Measurements from ENCODE around the gene OSBPL2. TPM values are rescaled to one million over a fixed set of nuclear protein-coding genes. Genes with fewer than 3 reads are reported as not detected.

Gene OSBPL2
- total RNA-seq, 1 experiment from 2014 or later: 49.5 TPM

DNA sequence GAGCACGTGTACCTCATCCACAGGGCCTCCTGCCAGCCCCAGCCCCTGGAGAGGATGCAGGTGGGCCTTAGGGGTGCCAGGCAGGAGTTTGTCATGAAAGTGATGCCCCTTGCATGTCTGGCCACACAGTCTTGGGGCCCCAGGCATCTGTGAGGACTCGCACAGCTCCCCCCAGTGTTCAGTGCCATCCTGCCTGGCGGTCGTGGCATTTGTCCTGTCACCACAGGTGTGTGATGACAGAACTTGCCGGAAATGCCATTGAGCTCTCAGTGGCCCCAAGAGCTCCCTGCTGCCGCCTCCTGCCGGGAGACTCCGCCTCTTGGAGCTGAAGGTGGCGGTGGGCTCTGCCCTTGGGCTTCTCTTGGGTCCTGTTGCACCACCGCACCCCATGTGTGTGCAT is 33.9 kb downstream of the OSBPL2 start:
- DNase-seq (ENCODE audit: low spot score): no peak
- peaks cover 29% of the 10 kb centered on the region for H3K36me3 Mint-ChIP-seq
- peak overlapping the region; percentile 62 for H3K27ac Mint-ChIP-seq

DNA sequence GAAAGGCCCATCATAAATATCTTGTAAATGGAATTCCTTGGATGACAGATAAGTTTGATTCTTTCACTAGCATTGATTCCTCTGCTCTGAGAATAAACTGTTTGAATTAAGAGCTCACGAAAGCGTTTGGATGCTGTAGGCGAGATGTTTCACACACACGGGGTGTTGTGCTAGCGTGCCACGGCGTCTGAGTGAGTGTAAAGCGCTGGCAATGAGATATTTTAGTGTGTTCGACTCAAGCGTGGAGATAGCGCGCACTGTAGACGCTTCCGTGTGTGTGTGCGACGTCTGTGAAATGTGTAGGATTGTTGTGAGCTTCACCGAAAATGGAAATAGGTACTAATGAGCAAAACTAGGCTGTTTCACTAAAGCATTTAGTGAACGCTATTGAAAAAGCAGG is 35.1 kb downstream of the OSBPL2 start:
- H3K36me3 Mint-ChIP-seq: peaks cover 25% of the 10 kb centered on the region
- H3K9me3 Mint-ChIP-seq: no peaks in the 10 kb centered on the region
- H3K27ac Mint-ChIP-seq: no peak overlapping the region
- TF ChIP-seq ZNF671 (CRISPR knock-in tag; IDR thresholded peaks at IDR 0.05) (no peak), OVOL2 (CRISPR knock-in tag; IDR thresholded peaks at IDR 0.05; ENCODE audit: borderline replicate concordance) (no peak), SMAD3 (CRISPR knock-in tag; IDR thresholded peaks at IDR 0.05; ENCODE audit: borderline replicate concordance) (no peak), PRDM15 (CRISPR knock-in tag; IDR thresholded peaks at IDR 0.05) (no peak), ZNF263 (CRISPR knock-in tag; IDR thresholded peaks at IDR 0.05; ENCODE audit: low read depth) (no peak), ZMAT4 (CRISPR knock-in tag; IDR thresholded peaks at IDR 0.05) (no peak), GRHL2 (CRISPR knock-in tag; IDR thresholded peaks at IDR 0.05; ENCODE audit: insufficient replicate concordance, severe bottlenecking) (no peak), ZNF396 (CRISPR knock-in tag; IDR thresholded peaks at IDR 0.05; ENCODE audit: borderline replicate concordance) (no peak), RORB (CRISPR knock-in tag; IDR thresholded peaks at IDR 0.05) (no peak)
- TF ChIP-seq, protein P1, sequence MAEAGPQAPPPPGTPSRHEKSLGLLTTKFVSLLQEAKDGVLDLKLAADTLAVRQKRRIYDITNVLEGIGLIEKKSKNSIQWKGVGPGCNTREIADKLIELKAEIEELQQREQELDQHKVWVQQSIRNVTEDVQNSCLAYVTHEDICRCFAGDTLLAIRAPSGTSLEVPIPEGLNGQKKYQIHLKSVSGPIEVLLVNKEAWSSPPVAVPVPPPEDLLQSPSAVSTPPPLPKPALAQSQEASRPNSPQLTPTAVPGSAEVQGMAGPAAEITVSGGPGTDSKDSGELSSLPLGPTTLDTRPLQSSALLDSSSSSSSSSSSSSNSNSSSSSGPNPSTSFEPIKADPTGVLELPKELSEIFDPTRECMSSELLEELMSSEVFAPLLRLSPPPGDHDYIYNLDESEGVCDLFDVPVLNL (CRISPR knock-in tag; IDR thresholded peaks at IDR 0.05; ENCODE audit: borderline replicate concordance, low read depth): no peak
- TF ChIP-seq, protein P2, sequence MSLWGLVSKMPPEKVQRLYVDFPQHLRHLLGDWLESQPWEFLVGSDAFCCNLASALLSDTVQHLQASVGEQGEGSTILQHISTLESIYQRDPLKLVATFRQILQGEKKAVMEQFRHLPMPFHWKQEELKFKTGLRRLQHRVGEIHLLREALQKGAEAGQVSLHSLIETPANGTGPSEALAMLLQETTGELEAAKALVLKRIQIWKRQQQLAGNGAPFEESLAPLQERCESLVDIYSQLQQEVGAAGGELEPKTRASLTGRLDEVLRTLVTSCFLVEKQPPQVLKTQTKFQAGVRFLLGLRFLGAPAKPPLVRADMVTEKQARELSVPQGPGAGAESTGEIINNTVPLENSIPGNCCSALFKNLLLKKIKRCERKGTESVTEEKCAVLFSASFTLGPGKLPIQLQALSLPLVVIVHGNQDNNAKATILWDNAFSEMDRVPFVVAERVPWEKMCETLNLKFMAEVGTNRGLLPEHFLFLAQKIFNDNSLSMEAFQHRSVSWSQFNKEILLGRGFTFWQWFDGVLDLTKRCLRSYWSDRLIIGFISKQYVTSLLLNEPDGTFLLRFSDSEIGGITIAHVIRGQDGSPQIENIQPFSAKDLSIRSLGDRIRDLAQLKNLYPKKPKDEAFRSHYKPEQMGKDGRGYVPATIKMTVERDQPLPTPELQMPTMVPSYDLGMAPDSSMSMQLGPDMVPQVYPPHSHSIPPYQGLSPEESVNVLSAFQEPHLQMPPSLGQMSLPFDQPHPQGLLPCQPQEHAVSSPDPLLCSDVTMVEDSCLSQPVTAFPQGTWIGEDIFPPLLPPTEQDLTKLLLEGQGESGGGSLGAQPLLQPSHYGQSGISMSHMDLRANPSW (CRISPR knock-in tag; conservative IDR thresholded peaks at IDR 0.05; ENCODE audit: low read depth): no peak
- TF ChIP-seq, protein P3, sequence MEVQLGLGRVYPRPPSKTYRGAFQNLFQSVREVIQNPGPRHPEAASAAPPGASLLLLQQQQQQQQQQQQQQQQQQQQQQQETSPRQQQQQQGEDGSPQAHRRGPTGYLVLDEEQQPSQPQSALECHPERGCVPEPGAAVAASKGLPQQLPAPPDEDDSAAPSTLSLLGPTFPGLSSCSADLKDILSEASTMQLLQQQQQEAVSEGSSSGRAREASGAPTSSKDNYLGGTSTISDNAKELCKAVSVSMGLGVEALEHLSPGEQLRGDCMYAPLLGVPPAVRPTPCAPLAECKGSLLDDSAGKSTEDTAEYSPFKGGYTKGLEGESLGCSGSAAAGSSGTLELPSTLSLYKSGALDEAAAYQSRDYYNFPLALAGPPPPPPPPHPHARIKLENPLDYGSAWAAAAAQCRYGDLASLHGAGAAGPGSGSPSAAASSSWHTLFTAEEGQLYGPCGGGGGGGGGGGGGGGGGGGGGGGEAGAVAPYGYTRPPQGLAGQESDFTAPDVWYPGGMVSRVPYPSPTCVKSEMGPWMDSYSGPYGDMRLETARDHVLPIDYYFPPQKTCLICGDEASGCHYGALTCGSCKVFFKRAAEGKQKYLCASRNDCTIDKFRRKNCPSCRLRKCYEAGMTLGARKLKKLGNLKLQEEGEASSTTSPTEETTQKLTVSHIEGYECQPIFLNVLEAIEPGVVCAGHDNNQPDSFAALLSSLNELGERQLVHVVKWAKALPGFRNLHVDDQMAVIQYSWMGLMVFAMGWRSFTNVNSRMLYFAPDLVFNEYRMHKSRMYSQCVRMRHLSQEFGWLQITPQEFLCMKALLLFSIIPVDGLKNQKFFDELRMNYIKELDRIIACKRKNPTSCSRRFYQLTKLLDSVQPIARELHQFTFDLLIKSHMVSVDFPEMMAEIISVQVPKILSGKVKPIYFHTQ (CRISPR knock-in tag; IDR thresholded peaks at IDR 0.05): no peak
- TF ChIP-seq, protein P4, sequence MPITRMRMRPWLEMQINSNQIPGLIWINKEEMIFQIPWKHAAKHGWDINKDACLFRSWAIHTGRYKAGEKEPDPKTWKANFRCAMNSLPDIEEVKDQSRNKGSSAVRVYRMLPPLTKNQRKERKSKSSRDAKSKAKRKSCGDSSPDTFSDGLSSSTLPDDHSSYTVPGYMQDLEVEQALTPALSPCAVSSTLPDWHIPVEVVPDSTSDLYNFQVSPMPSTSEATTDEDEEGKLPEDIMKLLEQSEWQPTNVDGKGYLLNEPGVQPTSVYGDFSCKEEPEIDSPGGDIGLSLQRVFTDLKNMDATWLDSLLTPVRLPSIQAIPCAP (CRISPR knock-in tag; IDR thresholded peaks at IDR 0.05): no peak
- TF ChIP-seq, protein P5, sequence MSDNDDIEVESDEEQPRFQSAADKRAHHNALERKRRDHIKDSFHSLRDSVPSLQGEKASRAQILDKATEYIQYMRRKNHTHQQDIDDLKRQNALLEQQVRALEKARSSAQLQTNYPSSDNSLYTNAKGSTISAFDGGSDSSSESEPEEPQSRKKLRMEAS (CRISPR knock-in tag; IDR thresholded peaks at IDR 0.05): no peak
- peaks cover 3% of the 10 kb centered on the region; the same call in 1 of the 2 replicates for H3K4me1 Mint-ChIP-seq
- ChIA-PET POLR2A (no interaction called here), CTCF (interaction anchor here (1.4 kb wide), 1 partner anchor 106 kb away, joined by 3 read pairs; no protein-coding TSS in a partner anchor)
- H3K27me3 Mint-ChIP-seq (ENCODE audit: low read depth): no peaks in the 10 kb centered on the region
- DNase-seq (ENCODE audit: low spot score): no peak
- ATAC-seq: no peak
- H3K4me3 Mint-ChIP-seq: no peak overlapping the region

More for the DNA sequence above, 33.9 kb downstream of the OSBPL2 start:
- Mint-ChIP-seq H3K4me1 (peaks cover 3% of the 10 kb centered on the region; the same call in 1 of the 2 replicates), H3K4me3 (no peak overlapping the region), H3K27me3 (ENCODE audit: low read depth) (no peaks in the 10 kb centered on the region), H3K9me3 (no peaks in the 10 kb centered on the region)
- CTCF ChIA-PET: interaction anchor here (0.5 to 1.9 kb wide), 9 partner anchors 8 to 370 kb away, joined by 3 to 5 read pairs (median 3); partner anchors contain the start of genes ADRM1 and OSBPL2
- ATAC-seq: no peak; the same call in 1 of the 2 replicates
- TF ChIP-seq, protein P6, sequence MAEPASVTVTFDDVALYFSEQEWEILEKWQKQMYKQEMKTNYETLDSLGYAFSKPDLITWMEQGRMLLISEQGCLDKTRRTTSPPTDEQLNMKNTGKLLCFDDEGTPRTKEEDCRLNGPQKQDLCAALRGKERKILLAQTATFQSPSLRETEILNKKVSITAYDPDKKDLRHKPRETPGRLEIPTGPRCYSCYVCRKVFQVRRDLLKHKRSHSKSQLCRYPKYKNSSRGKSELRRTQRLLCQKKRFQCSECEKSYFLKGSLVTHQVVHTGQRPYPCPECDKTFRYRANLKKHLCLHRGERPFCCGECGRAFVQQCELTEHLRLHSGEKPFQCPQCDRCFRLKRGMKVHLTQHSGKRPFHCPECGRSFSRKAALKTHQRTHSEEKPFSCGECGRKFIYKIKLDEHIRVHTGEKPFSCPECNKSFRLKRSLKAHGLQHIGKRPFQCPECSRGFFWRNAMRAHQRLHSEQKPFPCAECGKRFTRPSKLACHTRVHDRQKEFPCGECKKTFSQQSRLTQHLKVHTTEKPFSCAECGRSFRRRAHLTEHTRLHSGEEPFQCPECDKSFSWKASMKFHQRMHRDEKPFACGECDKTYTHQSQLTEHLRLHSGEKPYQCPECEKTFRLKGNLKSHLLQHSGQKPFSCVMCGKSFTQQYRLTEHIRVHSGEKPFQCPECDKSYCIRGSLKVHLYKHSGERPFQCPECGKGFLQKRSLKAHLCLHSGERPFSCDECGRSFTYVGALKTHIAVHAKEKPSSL (CRISPR knock-in tag; conservative IDR thresholded peaks at IDR 0.05): no peak
- no peak for TF ChIP-seq ZBTB21 (CRISPR knock-in tag; IDR thresholded peaks at IDR 0.05; ENCODE audit: borderline replicate concordance)
- POLR2A ChIA-PET: interaction anchor here (0.6 kb wide), 1 partner anchor 60 kb away, joined by 4 read pairs; no protein-coding TSS in a partner anchor

Data from WTC11 (cell line).